Pulmonary artery endothelial cell (primary cell): Measurements from ENCODE around the gene ORM1. TPM values are rescaled to one million over a fixed set of nuclear protein-coding genes. Genes with fewer than 3 reads are reported as not detected.

Experiments used
- DNase-seq: peaks from one replicate; pipeline ENCODE4 v3.0.0-alpha.2; 2011; ENCODE audit warnings: low read depth, low spot score
- total RNA-seq: library from RNA; depleted of rRNA; stranded (reverse); fragments of >200 nt; gene quantifications from 2 replicates; pipeline ENCODE4 v1.2.3, GENCODE V29; 2014

The ORM1 gene
- total RNA-seq, 1 donor from 2014 or later = not detected

DNA sequence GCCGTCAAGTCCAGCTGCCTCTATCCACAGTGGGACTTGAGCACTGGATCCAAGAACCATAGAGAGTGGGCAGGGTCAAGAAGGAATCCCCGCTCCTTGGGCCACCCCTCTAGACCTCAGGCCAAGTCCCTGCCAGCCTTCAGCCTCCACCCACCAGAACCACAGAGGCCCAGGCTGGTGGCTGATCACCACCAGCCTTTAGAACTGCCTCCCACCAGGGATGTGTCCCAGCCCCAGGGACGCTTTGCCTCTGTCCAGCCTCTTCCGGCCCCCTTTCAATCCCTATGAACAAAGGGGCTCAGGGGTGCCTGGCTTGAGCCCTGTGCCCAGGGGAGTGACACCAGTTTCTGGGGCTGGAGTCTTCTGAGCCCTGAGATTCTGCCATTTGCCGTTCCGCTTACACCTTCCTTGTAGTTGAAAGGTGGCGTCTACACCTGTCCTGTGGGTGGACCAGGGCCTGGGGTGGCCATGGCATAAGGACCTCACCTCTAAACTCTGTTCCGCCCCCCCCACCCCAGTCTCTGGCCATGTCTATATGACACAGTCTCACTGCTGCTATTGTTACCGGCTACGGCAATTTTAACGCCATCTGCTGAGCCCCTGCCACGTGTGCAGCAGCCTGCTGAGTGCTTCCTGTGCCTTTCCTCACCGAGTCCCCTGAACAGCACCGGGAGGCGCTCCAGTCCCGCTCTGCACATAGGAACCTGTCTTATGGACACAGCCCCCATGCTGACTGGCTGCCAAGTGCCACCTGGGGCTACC is 35.7 kb upstream of the ORM1 start:
- DNase-seq = no peak

DNA sequence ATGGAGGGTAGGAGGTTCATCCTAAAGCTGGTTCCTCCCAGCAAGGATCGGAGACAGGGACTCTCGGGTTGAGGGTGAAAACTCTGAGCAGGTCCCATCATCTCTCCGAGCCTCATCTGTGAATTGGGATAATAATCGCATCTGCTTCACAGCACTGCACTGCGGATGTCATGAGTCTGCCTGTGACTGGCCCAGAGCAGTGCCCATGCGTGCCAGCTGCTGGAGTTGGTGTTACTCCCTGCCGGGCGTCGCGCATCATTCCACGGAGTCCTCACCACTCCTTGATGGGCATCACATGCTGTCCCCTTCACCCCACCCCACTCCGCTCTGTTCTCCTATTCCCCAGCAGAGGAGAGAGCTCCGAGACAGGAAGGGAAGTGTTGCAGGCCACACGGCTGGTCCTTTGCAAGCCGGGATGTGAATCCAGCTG is 35.1 kb upstream of the ORM1 start:
- no peak for DNase-seq

DNA sequence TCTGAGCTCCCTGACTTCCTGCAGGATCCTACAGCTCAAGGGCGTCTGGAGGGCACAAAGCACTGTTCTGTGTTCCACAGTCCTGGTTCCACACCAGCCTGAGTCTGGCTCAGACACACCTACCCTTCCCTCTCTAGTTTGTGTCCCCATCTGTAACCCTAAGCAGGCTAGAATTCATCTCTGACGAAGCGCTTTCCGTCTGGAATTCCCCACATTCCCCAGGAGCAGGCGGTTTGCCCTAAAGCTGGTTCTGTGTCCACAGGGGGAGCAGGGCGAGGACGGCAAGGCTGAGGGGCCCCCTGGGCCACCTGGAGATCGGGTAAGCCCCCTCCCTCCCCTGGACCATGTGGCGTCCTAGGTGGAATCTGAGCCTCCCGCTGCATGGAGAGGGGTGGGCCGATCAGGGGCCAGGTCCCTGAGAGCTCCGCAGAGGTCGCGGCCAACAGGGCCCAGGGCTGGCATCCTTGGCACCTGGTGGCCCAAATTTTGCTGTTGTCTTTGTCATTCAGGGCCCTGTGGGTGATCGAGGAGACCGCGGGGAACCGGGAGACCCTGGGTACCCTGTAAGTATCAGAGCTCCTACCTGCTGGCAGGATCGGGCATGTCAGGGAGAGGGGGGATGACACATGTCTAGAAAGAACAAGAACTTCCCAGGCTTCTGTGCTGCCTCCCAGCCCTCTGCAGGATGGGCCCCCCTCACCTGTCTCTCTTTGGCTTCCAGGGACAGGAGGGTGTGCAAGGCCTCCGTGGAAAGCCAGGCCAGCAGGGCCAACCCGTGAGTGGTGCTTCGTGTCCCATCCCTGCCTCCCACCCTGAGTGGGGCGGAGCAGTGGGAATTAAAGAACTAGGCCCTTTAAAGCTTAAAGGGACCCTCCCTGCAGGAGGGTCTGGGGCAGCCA is 34.5 kb upstream of the ORM1 start:
- no peak for DNase-seq

DNA sequence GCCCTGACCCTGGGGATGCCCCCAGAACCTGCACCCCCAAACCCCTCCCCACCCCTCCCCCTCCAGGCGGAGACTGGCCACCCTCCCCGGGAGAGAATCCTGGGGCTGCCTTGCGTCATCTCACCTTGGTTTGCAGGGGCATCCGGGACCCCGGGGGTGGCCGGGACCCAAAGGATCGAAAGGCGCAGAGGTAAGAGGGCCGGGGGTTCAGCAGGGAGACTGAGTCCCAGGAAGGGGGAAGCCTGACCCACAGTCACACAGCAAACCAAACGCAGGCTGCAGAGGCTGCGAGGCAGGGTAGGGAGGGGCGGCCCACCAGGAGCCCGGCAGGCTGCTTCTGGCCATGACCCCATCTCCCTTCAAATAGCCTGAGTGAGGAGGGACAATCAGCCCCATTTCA is 33.8 kb upstream of the ORM1 start:
- DNase-seq = no peak

DNA sequence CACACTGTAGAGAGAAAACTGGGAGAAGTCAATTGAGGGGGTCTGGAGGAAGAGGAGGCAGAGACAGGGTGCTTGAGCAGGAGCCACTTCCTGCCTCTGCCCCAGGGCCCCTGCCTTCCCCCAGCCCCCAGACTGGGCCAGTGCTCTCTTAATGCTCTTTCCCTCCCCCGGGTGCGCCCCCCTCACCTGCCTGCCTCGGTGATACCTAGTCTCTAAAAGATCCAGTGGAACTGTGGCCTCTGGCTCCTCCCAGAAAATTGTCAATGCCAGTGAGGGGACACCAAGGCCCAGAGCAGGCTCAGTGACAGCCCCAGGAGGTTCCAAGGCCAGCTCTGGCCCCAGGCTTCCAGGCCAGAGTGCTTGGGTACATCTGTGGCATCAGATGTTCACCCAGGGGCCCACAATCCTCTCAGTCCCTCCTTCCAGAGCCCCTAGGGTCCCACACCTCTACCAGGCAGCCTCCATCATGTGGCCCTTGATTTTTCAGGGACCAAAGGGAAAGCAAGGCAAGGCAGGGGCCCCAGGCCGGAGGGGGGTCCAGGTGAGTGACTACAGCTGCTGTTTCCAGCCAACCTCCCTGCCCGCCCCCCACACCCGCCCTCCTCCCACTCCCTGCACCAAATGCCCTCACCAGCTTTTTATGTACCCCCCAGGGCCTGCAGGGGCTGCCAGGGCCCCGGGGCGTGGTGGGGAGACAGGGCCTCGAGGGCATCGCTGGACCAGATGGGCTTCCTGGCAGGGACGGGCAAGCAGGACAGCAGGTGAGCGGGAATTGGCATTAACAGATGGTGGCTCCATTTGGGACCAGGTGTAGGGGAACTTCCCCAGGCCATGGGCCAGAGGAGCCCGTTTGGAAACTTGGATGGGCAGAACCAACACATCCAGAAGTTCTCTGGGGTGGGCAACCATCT is 33.1 kb upstream of the ORM1 start:
- DNase-seq = no peak

DNA sequence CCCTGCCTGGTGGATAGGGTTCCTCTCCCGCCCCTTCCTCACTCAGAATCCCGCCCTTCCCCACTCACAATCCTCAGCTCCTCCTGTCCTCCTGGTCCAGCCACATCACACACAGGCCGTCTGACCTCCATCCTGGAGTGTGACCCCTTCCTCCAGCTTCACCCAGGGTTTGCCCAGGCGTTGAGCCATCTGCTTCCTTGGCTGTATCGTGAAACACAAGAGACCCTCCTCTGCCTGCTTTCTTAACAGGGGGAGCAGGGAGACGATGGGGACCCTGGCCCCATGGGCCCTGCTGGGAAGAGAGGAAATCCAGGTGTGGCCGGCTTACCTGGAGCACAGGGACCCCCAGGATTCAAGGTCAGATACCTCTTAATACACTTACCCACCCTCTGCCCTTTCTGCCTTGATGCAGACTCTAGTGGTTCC is 32.3 kb upstream of the ORM1 start:
- DNase-seq = no peak

DNA sequence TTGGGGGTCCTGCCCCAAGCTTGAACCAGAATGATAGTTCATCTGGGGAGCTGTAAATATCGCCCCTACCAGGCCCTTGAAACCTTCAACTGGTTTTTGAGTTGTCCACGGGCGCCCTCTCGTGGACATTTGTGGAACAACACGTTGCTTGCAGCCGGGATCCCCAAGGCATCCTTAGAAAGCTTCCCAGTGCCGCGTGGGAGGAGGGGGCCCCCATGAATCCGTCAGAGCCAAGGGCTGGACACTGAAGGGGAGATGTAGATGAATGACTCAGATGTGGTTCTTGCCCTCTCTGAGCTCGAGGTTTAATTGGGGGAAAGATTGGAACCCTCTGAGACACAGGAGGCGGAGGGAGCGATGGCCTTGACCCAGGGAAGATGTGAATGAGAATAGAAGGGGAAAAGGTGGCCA is 31.8 kb upstream of the ORM1 start:
- no peak for DNase-seq

DNA sequence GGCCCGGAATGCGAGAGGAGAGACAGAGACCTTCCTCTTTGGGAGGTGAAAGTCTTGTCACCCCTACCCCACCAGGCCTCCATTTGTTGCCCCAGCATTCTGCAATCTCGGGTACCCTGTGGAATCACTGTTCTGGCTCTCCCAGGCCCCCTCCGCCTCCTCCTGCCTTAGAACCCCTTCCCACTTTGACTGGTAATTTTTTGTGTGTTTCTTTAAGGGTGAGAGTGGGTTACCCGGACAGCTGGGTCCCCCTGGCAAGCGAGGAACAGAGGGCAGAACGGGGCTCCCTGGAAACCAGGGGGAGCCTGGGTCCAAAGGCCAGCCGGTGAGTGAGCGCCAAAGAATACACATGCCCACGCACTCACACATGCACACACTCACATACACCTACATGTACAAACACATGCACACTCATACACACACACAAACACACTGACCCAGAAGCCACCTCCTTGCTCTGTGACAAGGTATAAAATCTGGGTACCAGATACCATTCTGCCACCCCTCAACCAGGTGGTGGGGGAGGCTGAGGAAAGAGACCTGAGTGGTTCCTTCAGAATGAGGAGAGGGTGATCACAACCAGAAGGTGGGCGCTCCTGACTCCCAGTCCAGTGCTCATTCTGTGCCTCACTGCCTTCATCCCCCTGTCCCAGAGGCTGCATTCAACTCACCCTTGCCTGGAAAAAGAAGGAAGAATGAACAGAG is 30.9 kb upstream of the ORM1 start:
- DNase-seq = no peak

DNA sequence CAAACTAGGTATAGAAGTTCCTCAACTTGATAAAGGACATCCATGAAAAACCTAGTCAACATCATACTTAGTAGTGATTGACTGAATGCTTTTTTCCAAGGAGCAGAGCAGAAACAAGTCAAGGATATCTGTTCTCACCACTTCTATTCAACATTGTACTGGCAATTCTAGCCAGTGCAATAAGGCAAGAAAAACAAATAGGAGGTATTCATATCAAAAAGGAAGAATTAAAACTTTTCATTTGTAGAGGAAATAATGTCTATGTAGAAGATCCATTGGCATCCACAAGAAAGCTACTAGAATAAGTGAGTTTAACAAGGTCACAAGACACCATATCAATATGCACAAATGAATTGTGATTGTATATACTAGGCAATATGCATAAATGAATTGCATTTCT is 28.2 kb upstream of the ORM1 start:
- no peak for DNase-seq

DNA sequence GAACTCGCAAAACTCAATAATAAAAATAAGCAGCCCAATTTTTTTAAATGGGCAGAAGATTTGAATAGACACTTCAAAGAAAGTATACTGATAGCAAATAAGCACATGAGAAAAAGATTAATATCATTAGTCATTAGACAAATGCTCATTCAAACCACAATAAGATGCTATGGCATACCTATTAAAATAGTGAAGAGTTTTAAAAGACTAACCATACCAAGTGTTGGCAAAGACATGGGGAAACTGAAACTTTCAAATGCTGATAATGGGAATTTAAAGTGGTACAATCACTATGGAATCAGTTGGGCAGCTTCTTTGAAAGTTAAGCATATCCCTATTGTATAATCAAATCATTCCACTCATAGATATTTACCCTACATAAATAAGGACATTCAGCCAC is 26.6 kb upstream of the ORM1 start:
- no peak for DNase-seq

DNA sequence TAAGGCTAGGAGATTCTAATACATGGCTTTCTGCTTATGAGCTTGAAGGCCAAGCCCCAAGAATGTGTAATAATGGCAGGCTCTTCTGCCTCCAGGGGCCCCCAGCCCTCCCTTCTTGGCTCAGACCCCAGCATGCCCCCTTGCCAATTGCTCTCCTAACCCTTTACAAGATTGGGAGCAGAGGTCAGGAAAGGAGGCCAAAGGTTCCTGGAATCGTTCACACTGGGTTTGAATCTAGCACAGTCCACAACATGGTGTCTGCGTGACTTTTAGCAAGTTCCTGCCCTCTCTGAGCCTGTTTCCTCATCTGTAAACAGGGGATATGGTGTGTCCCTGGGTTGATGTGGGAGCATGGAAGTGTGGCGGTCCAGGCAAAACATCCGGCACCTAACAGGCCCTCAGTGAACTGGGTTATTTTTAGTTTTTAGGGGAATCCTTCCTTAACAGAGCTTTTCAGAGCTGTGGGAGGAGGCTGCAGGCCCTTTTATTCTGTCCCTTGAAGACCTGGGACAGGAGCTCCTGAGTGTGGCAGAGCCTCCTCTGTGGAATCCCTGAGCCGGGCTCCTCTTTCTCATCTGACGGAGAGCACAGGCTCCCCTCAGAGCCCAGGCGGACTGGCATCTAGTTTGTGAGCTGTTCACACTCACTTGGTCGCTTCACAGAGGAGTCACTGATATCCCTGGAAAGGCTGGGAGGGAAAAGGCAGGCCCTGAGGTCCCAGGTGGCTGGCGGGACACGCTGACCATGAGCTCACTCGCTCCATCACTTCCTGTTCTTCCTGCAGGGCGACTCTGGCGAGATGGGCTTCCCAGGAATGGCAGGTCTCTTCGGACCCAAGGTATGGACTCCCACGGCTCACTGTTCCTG is 23.4 kb upstream of the ORM1 start:
- no peak for DNase-seq

DNA sequence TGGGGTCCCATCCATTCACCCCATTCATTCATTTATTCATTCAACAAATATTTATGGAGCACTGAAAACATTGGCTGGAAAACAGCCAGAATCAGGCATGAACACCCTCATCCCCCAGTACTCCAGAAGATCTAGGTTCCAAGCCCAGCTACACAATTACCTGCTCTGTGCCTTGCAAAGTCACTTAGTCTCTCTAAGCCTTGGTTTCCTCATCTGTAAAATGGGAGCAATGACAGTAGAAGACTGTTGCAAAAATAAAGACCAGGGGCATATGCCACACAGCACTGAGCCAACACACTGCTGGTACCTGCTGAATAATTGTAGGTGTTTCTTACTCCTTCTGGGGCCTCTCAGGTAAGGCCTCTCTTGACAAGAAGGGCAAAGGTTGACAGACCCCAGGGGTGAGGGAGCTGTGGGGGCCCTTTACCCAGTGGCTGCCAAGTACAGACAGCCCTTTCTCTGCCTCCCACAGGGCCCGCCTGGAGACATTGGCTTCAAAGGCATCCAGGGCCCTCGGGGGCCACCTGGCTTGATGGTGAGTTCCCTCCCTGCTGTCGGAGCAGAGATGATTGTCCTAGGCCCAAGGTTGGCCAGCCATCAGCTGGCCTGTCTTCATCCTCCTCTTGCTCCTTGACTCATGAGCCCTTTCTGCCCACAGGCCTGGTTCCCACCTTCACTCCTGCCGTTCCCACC is 22.6 kb upstream of the ORM1 start:
- DNase-seq = no peak

DNA sequence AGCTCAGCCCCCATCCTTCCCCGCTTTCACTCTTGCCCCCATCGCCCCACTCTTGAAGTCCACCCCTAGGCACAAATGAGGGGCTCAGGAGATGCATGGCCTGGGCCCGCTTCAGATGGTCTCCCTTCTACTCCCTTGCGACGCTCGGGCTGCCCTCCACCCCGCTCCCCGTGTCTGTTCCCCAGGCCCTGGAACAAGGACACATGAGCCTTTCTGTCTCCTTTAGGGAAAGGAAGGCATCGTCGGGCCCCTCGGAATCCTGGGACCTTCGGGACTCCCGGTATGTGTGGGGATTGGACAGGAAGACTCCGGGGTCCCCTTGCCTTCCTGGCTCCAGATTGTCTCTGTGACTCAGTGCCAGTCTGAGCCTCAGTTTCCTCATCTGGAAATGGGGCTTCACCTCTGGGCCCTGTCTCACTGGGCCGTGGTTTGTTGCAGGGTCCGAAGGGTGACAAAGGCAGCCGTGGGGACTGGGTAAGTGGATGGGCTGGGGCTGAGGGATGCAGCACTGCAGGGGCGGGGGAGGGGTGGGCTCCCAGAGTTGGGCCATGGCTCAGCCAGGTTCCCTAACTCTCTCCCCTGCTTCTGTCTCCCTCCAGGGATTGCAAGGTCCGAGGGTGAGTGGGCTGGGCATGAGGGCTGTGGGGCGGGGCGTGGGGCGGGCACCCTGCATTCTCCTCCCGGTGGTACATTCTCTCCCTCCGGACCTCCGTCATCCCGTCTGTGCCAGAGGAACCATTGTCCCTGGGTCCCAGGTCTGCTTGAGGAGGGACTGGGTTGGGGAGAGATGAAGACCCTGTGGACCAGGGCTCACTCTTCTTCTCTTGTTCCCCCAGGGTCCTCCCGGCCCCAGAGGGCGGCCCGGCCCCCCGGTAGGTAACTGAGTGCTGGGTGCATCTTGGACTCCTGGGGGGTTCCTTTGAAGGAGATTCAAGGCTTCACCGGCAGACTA is 21.8 kb upstream of the ORM1 start:
- DNase-seq = no peak

DNA sequence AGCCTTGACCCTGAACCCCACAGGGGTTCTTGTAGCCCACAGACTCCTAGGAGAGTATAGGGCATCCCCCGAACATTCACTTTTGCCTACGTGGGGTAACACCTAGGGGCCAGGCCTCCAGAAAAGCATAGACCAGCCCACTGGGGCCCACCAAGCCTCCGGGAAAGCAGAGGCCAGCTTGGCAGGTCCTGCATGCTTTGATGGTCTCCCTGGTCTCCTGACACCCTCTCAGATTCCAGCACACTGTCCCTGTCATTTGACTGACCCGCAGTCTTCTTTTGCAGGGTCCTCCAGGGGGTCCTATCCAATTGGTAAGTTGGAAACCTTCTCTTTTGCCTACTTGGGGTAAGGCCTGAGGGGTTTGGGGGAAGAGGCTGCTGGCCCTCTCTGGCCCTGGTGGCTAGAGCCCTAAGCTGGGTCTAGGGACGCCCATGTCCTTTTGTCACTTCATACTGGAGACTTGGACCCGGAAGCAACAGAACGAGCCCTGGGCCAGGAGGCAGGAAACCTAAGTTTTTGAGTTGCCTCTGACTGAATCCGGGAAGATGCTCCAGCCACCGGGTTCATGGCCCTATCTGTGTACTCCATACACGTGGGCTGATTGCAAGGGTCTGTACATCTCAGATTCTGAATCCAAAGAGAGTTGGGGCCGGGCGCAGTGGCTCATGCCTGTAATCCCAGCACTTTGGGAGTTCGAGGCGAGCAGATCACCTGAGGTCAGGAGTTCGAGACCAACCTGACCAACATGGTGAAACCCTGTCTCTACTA is 20.9 kb upstream of the ORM1 start:
- DNase-seq = no peak

DNA sequence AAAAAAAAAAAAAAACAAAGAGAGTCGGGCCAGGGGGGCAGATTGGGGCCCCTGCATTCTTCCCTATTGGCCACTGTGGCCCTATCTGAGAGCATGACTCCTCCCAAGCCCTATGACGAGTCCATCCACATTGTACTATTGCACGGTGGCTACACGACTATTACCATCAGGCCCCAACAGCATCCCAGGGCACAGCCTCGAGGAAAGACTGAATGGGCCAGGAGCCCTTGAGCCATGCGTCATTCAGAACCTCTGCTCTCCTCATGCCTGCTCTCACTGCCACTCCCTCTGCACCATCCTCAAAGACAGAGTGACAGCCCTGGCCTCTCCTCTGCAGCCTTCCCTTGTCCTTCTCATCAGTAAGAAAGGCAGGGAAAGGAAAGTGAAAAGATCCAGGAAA is 20.2 kb upstream of the ORM1 start:
- DNase-seq = no peak

DNA sequence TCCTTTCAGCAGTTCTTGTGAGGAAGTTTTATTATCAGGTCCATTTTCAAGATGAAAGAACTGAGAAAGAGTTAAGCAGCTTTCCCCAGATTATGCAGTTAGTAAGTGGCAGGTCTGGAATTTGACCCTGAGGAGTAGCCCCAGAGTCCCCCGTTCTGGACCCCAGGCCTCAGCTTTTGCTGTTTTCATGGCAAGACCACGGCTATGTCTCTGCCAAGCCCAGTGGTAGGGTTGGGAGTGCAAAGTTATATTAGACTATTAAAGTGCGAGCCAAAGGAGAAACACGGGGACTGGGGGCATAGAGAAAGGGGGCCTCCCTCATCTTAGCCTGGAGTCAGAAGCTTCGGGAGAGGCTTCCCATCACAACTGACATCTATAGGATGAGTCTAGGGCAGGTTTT is 19.3 kb upstream of the ORM1 start:
- DNase-seq = no peak

DNA sequence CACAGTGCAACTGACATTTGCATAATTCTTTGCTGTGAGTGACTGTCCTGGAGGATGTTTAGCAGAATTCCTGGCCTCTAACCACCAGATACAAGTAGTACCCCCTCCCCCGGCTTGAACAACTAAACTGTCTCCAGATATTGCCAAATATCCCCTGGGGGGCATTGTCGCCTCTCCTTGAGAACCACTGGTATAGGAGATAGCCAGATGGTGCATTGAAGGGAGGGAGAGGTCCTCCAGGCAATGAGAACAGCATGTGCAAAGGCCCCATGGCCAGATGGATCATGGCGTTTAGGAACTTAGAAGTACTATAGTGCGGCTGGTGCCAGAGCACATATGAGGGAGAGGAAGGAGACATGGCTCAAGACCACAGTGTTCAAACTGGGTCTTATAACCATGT is 18.9 kb upstream of the ORM1 start:
- no peak for DNase-seq
